Keratinocyte (primary cell): ENCODE results near the gene DSCAML1.

Source experiments
- EZH2 ChIP-seq: IDR thresholded peaks from one replicate; pipeline ENCODE4 v1.6.1; 2012; ENCODE audit warnings: inconsistent platforms, mild to moderate bottlenecking, low read length, moderate library complexity
- TF ChIP-seq, protein P1 (sequence below), 3 experiments: IDR thresholded peaks in 1 of 3; conservative IDR thresholded peaks in 1 of 3; optimal IDR thresholded peaks in 1 of 3; 2 replicates in 2 of 3; 3 replicates in 1 of 3; pipeline versions ENCODE3 to v1.5.1; 2011; ENCODE audit warnings: low read length in 3 of 3, mild to moderate bottlenecking in 3 of 3, moderate library complexity in 2 of 3, control low read depth in 1 of 3, inconsistent platforms in 1 of 3; ENCODE audit not compliant: insufficient read depth in 2 of 3; ENCODE audit errors: extremely low read depth in 1 of 3

- TF ChIP-seq, protein P1, sequence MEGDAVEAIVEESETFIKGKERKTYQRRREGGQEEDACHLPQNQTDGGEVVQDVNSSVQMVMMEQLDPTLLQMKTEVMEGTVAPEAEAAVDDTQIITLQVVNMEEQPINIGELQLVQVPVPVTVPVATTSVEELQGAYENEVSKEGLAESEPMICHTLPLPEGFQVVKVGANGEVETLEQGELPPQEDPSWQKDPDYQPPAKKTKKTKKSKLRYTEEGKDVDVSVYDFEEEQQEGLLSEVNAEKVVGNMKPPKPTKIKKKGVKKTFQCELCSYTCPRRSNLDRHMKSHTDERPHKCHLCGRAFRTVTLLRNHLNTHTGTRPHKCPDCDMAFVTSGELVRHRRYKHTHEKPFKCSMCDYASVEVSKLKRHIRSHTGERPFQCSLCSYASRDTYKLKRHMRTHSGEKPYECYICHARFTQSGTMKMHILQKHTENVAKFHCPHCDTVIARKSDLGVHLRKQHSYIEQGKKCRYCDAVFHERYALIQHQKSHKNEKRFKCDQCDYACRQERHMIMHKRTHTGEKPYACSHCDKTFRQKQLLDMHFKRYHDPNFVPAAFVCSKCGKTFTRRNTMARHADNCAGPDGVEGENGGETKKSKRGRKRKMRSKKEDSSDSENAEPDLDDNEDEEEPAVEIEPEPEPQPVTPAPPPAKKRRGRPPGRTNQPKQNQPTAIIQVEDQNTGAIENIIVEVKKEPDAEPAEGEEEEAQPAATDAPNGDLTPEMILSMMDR (optimal IDR thresholded peaks at IDR 0.05 in 1 of 3, IDR thresholded peaks at IDR 0.05 in 1 of 3, conservative IDR thresholded peaks at IDR 0.05 in 1 of 3; ENCODE audit: extremely low read depth in 1 of 3, insufficient read depth in 2 of 3, low read length in 3 of 3) = no peak
- TF ChIP-seq EZH2 = no peak
These were observed 384.3 kb downstream of the DSCAML1 start for GRCh38 chr11:117412653-117413275.
